GM23338 (cell line): ENCODE data around the gene WIPF3. TPM values are rescaled to one million over a fixed set of nuclear protein-coding genes. Genes with fewer than 3 reads are reported as not detected.

Source experiments
- ATAC-seq: fragments of 200-7000 bp; cut with Tn5 transposase; 3 replicates; pipeline ENCODE4 v1.9.1; 2020
- DNase-seq: peaks from one replicate; pipeline ENCODE4 v3.0.0-alpha.2; 2015; ENCODE audit warnings: low spot score
- H2AFZ ChIP-seq: fragments of 200-600 bp; sonication (generic); 2 replicates; pipeline ENCODE4 v1.8.0; 2016; ENCODE audit warnings: antibody characterized with exemption, mild to moderate bottlenecking, moderate library complexity
- H3F3A ChIP-seq: fragments of 200-600 bp; sonication (generic); replicated peaks from 2 replicates; pipeline ENCODE4 v1.8.0; 2017; ENCODE audit warnings: antibody characterized with exemption, mixed run types, low read depth
- H3K27ac ChIP-seq: fragments of 200-600 bp; sonication (generic); 2 replicates; pipeline ENCODE4 v1.6.1; 2016; ENCODE audit warnings: low read depth
- H3K27me3 ChIP-seq: fragments of 200-600 bp; sonication (generic); 2 replicates; pipeline ENCODE4 v1.8.0; 2016; ENCODE audit warnings: mild to moderate bottlenecking, mixed run types, moderate library complexity; ENCODE audit not compliant: insufficient read depth
- H3K36me3 ChIP-seq: fragments of 200-600 bp; sonication (generic); 2 replicates; pipeline ENCODE4 v1.8.0; 2016; ENCODE audit warnings: mild to moderate bottlenecking; ENCODE audit not compliant: insufficient read depth
- H3K4me1 ChIP-seq: fragments of 200-600 bp; sonication (generic); 2 replicates; pipeline ENCODE4 v1.8.0; 2016; ENCODE audit warnings: mild to moderate bottlenecking, moderate library complexity; ENCODE audit not compliant: insufficient read depth
- H3K4me2 ChIP-seq: fragments of 200-600 bp; sonication (generic); 2 replicates; pipeline ENCODE4 v1.7.1; 2017; ENCODE audit warnings: mixed run types
- H3K4me3 ChIP-seq: fragments of 200-600 bp; sonication (generic); 2 replicates; pipeline ENCODE4 v1.6.1; 2016; ENCODE audit warnings: mixed run types
- H3K79me2 ChIP-seq: fragments of 200-600 bp; sonication (generic); replicated peaks from 2 replicates; pipeline ENCODE4 v1.8.0; 2017; ENCODE audit warnings: mild to moderate bottlenecking; ENCODE audit not compliant: insufficient read depth
- H3K9me2 ChIP-seq: fragments of 200-600 bp; sonication (generic); 2 replicates; pipeline ENCODE4 v1.8.0; 2017; ENCODE audit not compliant: insufficient read depth
- H4K20me1 ChIP-seq: fragments of 200-600 bp; sonication (generic); replicated peaks from 2 replicates; pipeline ENCODE4 v1.8.0; 2017; ENCODE audit warnings: mild to moderate bottlenecking; ENCODE audit not compliant: insufficient read depth
- H3K27ac Mint-ChIP-seq: 2 replicates; pipeline ENCODE4 v1.8.0; 2020; ENCODE audit warnings: inconsistent platforms, mild to moderate bottlenecking, moderate library complexity, mixed read lengths
- H3K27me3 Mint-ChIP-seq: 3 replicates; pipeline ENCODE4 v1.8.0; 2022; ENCODE audit warnings: low read depth, mild to moderate bottlenecking, moderate library complexity, mixed read lengths, inconsistent platforms; ENCODE audit not compliant: insufficient read depth, poor library complexity
- H3K36me3 Mint-ChIP-seq: 3 replicates; pipeline ENCODE4 v1.8.0; 2021; ENCODE audit warnings: low read depth, mild to moderate bottlenecking, inconsistent platforms, moderate library complexity, mixed read lengths
- H3K4me1 Mint-ChIP-seq: 3 replicates; pipeline ENCODE4 v1.8.0; 2020; ENCODE audit warnings: mild to moderate bottlenecking, inconsistent platforms, mixed read lengths
- H3K4me3 Mint-ChIP-seq: 3 replicates; pipeline ENCODE4 v1.8.0; 2021; ENCODE audit warnings: moderate library complexity, mild to moderate bottlenecking, inconsistent platforms, mixed read lengths
- H3K9me3 Mint-ChIP-seq: 3 replicates; pipeline ENCODE4 v1.8.0; 2020; ENCODE audit warnings: moderate library complexity, mild to moderate bottlenecking, inconsistent platforms, mixed read lengths
- CREB1 ChIP-seq: fragments of 250-450 bp; sonication (Bioruptor Pico); IDR thresholded peaks from 2 replicates; pipeline ENCODE4 v1.5.0; 2020; ENCODE audit warnings: low read depth, mild to moderate bottlenecking, moderate library complexity
- EZH2 ChIP-seq: fragments of 200-600 bp; sonication (generic); IDR thresholded peaks from one replicate; pipeline ENCODE4 v1.8.0; 2017; ENCODE audit warnings: antibody characterized with exemption, mild to moderate bottlenecking, low read depth; ENCODE audit not compliant: unreplicated experiment
- EZH2phosphoT487 ChIP-seq: fragments of 200-600 bp; sonication (generic); IDR thresholded peaks from one replicate; pipeline ENCODE4 v1.8.1; 2018; ENCODE audit warnings: antibody characterized with exemption; ENCODE audit not compliant: unreplicated experiment
- JUNB ChIP-seq: IDR thresholded peaks from one replicate; pipeline ENCODE4 v1.6.1; 2016; ENCODE audit warnings: antibody characterized with exemption; ENCODE audit not compliant: unreplicated experiment
- NANOG ChIP-seq: IDR thresholded peaks from 2 replicates; pipeline ENCODE4 v1.6.1; 2016; ENCODE audit warnings: antibody characterized with exemption, borderline replicate concordance
- POLR2AphosphoS5 ChIP-seq: IDR thresholded peaks from 2 replicates; pipeline ENCODE4 v1.6.1; 2016; ENCODE audit warnings: antibody characterized with exemption, low read depth
- STAT1 ChIP-seq: IDR thresholded peaks from one replicate; pipeline ENCODE4 v1.6.1; 2016; ENCODE audit warnings: antibody characterized with exemption; ENCODE audit not compliant: unreplicated experiment
- ZNF114 ChIP-seq: fragments of 250-450 bp; sonication (Bioruptor Pico); IDR thresholded peaks from 2 replicates; pipeline ENCODE4 v1.5.0; 2020; ENCODE audit warnings: mild to moderate bottlenecking, moderate library complexity
- ZNF331 ChIP-seq: fragments of 250-450 bp; sonication (Bioruptor Pico); IDR thresholded peaks from 2 replicates; pipeline ENCODE4 v1.5.0; 2020; ENCODE audit warnings: low read depth, mild to moderate bottlenecking, moderate library complexity
- polyA plus RNA-seq: library from polyadenylated mRNA; unstranded; fragments of >200 nt; fragmentation: Nextera tagmentation; extraction: Ambion mirVana; gene quantifications from 2 replicates; pipeline ENCODE4 v1.2.1, GENCODE V29; 2016
- total RNA-seq: library from RNA; depleted of rRNA; stranded (reverse); fragments of >200 nt; shearing (Covaris generic); gene quantifications from 2 replicates; pipeline ENCODE4 v1.2.3, GENCODE V29; 2014
- TF ChIP-seq, protein P1 (sequence below): fragments of 250-450 bp; sonication (Bioruptor Pico); IDR thresholded peaks from 2 replicates; pipeline ENCODE4 v1.5.0; 2020; ENCODE audit warnings: mild to moderate bottlenecking, moderate library complexity
- TF ChIP-seq, protein P2 (sequence below), 2 experiments: fragments of 200-600 bp in 1 of 2; sonication (generic) in 1 of 2; conservative IDR thresholded peaks; 2 replicates each; pipeline versions ENCODE4 v1.5.1 to v1.6.1; 2016 to 2017; ENCODE audit warnings: antibody characterized with exemption in 2 of 2, low read depth in 2 of 2, mild to moderate bottlenecking in 2 of 2, moderate library complexity in 1 of 2
- TF ChIP-seq, protein P3 (sequence below): IDR thresholded peaks from one replicate; pipeline ENCODE4 v1.6.1; 2018; ENCODE audit warnings: antibody characterized with exemption; ENCODE audit not compliant: unreplicated experiment
- TF ChIP-seq, protein P4 (sequence below): IDR thresholded peaks from 2 replicates; pipeline ENCODE4 v1.6.1; 2016; ENCODE audit warnings: antibody characterized with exemption

The WIPF3 gene
- total and polyA plus RNA-seq, 2 experiments from 2014 or later, result 5.7 to 11.4 TPM

DNA sequence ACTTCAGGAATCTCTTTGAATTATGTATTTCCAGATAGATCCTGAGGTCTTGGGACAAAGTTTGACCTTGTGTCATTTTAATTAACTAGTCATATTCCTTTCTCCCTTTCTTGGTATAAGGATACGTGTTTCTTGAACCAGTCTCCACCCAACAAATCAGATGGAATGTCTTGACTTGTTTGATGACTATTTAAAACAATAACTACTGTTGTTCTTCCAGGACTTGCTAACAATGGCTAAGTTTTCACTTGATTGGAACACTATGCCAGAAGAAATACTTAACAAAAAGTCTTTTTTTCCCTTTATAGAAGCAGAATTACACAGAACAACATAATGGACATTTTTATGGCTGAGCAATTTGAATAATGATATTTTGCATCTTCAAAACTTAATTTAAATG is 43.0 kb upstream of the WIPF3 start:
- H3K4me3 ChIP-seq, result no peak overlapping the region
- TF ChIP-seq, protein P1, sequence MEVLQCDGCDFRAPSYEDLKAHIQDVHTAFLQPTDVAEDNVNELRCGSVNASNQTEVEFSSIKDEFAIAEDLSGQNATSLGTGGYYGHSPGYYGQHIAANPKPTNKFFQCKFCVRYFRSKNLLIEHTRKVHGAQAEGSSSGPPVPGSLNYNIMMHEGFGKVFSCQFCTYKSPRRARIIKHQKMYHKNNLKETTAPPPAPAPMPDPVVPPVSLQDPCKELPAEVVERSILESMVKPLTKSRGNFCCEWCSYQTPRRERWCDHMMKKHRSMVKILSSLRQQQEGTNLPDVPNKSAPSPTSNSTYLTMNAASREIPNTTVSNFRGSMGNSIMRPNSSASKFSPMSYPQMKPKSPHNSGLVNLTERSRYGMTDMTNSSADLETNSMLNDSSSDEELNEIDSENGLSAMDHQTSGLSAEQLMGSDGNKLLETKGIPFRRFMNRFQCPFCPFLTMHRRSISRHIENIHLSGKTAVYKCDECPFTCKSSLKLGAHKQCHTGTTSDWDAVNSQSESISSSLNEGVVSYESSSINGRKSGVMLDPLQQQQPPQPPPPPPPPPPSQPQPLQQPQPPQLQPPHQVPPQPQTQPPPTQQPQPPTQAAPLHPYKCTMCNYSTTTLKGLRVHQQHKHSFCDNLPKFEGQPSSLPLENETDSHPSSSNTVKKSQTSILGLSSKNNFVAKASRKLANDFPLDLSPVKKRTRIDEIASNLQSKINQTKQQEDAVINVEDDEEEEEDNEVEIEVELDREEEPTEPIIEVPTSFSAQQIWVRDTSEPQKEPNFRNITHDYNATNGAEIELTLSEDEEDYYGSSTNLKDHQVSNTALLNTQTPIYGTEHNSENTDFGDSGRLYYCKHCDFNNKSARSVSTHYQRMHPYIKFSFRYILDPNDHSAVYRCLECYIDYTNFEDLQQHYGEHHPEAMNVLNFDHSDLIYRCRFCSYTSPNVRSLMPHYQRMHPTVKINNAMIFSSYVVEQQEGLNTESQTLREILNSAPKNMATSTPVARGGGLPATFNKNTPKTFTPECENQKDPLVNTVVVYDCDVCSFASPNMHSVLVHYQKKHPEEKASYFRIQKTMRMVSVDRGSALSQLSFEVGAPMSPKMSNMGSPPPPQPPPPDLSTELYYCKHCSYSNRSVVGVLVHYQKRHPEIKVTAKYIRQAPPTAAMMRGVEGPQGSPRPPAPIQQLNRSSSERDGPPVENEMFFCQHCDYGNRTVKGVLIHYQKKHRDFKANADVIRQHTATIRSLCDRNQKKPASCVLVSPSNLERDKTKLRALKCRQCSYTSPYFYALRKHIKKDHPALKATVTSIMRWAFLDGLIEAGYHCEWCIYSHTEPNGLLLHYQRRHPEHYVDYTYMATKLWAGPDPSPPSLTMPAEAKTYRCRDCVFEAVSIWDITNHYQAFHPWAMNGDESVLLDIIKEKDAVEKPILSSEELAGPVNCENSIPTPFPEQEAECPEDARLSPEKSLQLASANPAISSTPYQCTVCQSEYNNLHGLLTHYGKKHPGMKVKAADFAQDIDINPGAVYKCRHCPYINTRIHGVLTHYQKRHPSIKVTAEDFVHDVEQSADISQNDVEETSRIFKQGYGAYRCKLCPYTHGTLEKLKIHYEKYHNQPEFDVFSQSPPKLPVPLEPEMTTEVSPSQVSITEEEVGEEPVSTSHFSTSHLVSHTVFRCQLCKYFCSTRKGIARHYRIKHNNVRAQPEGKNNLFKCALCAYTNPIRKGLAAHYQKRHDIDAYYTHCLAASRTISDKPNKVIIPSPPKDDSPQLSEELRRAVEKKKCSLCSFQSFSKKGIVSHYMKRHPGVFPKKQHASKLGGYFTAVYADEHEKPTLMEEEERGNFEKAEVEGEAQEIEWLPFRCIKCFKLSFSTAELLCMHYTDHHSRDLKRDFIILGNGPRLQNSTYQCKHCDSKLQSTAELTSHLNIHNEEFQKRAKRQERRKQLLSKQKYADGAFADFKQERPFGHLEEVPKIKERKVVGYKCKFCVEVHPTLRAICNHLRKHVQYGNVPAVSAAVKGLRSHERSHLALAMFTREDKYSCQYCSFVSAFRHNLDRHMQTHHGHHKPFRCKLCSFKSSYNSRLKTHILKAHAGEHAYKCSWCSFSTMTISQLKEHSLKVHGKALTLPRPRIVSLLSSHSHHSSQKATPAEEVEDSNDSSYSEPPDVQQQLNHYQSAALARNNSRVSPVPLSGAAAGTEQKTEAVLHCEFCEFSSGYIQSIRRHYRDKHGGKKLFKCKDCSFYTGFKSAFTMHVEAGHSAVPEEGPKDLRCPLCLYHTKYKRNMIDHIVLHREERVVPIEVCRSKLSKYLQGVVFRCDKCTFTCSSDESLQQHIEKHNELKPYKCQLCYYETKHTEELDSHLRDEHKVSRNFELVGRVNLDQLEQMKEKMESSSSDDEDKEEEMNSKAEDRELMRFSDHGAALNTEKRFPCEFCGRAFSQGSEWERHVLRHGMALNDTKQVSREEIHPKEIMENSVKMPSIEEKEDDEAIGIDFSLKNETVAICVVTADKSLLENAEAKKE (CRISPR knock-in tag), result no peak
- TF ChIP-seq ZNF331 (CRISPR knock-in tag) (no peak), CREB1 (CRISPR knock-in tag) (no peak), POLR2AphosphoS5 (no peak), ZNF114 (CRISPR knock-in tag) (no peak), EZH2 (no peak), STAT1 (no peak), EZH2phosphoT487 (no peak), NANOG (no peak), JUNB (no peak)
- TF ChIP-seq, protein P2, sequence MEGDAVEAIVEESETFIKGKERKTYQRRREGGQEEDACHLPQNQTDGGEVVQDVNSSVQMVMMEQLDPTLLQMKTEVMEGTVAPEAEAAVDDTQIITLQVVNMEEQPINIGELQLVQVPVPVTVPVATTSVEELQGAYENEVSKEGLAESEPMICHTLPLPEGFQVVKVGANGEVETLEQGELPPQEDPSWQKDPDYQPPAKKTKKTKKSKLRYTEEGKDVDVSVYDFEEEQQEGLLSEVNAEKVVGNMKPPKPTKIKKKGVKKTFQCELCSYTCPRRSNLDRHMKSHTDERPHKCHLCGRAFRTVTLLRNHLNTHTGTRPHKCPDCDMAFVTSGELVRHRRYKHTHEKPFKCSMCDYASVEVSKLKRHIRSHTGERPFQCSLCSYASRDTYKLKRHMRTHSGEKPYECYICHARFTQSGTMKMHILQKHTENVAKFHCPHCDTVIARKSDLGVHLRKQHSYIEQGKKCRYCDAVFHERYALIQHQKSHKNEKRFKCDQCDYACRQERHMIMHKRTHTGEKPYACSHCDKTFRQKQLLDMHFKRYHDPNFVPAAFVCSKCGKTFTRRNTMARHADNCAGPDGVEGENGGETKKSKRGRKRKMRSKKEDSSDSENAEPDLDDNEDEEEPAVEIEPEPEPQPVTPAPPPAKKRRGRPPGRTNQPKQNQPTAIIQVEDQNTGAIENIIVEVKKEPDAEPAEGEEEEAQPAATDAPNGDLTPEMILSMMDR (conservative IDR thresholded peaks at IDR 0.05; ENCODE audit: low read depth in 2 of 2), result no peak
- TF ChIP-seq, protein P3, sequence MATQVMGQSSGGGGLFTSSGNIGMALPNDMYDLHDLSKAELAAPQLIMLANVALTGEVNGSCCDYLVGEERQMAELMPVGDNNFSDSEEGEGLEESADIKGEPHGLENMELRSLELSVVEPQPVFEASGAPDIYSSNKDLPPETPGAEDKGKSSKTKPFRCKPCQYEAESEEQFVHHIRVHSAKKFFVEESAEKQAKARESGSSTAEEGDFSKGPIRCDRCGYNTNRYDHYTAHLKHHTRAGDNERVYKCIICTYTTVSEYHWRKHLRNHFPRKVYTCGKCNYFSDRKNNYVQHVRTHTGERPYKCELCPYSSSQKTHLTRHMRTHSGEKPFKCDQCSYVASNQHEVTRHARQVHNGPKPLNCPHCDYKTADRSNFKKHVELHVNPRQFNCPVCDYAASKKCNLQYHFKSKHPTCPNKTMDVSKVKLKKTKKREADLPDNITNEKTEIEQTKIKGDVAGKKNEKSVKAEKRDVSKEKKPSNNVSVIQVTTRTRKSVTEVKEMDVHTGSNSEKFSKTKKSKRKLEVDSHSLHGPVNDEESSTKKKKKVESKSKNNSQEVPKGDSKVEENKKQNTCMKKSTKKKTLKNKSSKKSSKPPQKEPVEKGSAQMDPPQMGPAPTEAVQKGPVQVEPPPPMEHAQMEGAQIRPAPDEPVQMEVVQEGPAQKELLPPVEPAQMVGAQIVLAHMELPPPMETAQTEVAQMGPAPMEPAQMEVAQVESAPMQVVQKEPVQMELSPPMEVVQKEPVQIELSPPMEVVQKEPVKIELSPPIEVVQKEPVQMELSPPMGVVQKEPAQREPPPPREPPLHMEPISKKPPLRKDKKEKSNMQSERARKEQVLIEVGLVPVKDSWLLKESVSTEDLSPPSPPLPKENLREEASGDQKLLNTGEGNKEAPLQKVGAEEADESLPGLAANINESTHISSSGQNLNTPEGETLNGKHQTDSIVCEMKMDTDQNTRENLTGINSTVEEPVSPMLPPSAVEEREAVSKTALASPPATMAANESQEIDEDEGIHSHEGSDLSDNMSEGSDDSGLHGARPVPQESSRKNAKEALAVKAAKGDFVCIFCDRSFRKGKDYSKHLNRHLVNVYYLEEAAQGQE, result no peak
- TF ChIP-seq, protein P4, sequence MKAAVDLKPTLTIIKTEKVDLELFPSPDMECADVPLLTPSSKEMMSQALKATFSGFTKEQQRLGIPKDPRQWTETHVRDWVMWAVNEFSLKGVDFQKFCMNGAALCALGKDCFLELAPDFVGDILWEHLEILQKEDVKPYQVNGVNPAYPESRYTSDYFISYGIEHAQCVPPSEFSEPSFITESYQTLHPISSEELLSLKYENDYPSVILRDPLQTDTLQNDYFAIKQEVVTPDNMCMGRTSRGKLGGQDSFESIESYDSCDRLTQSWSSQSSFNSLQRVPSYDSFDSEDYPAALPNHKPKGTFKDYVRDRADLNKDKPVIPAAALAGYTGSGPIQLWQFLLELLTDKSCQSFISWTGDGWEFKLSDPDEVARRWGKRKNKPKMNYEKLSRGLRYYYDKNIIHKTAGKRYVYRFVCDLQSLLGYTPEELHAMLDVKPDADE, result no peak
- no peak overlapping the region for H3K27ac ChIP-seq
- Mint-ChIP-seq H3K27me3 (peaks cover 4% of the 10 kb centered on the region), H3K4me1 (peaks cover 9% of the 10 kb centered on the region), H3K9me3 (no peaks in the 10 kb centered on the region), H3K36me3 (no peaks in the 10 kb centered on the region), H3K4me3 (no peak overlapping the region), H3K27ac (no peak overlapping the region)
- no peak overlapping the region for H2AFZ ChIP-seq
- H3K79me2 ChIP-seq, result no peaks in the 10 kb centered on the region
- DNase-seq (no peak), ATAC-seq (no peak)
- no peaks in the 10 kb centered on the region; the same call in 1 of the 2 replicates for H3K9me2 ChIP-seq
- no peaks in the 10 kb centered on the region for H3F3A ChIP-seq
- no peak overlapping the region for H3K4me2 ChIP-seq
- no peaks in the 10 kb centered on the region for H3K4me1 ChIP-seq
- H3K27me3 ChIP-seq, result no peaks in the 10 kb centered on the region
- no peaks in the 10 kb centered on the region for H3K36me3 ChIP-seq
- H4K20me1 ChIP-seq, result no peaks in the 10 kb centered on the region
